ENCODE results near the gene VOPP1.
"Not testable (repeated sequence)": the region's sequence is repeated elsewhere in the genome, so short reads cannot be mapped to it uniquely, and the experiment has no call there.

VOPP1 gene

GRCh38 chr7:55527307-55527706, 45.0 kb downstream of the VOPP1 start:
- peak; percentile 63 for DNase-seq

GRCh38 chr7:55526770-55527169, 45.5 kb downstream of the VOPP1 start:
- DNase-seq = peak; percentile 92

- peak; percentile 24 for DNase-seq
Measured at GRCh38 chr7:55526329-55526728, 46.0 kb downstream of the VOPP1 start.

GRCh38 chr7:55524558-55525310, 47.6 kb downstream of the VOPP1 start:
- no peak for DNase-seq

GRCh38 chr7:55523366-55523765, 48.9 kb downstream of the VOPP1 start:
- no peak for DNase-seq

- peak; percentile 21 for DNase-seq
Measured at GRCh38 chr7:55521917-55522902, 50.1 kb downstream of the VOPP1 start.

- DNase-seq = no peak
Measured at GRCh38 chr7:55521512-55521911, 50.8 kb downstream of the VOPP1 start.

- DNase-seq = no peak
Measured at GRCh38 chr7:55520426-55521140, 51.7 kb downstream of the VOPP1 start.

GRCh38 chr7:55518836-55519235, 53.5 kb downstream of the VOPP1 start:
- DNase-seq = no peak

- DNase-seq = no peak
Measured at GRCh38 chr7:55517936-55518689, 54.2 kb downstream of the VOPP1 start.

- no peak for DNase-seq
Measured at GRCh38 chr7:55517191-55517633, 55.1 kb downstream of the VOPP1 start.

- DNase-seq = no peak
Measured at GRCh38 chr7:55516409-55516808, 55.9 kb downstream of the VOPP1 start.

- no peak for DNase-seq
Measured at GRCh38 chr7:55515569-55516279, 56.6 kb downstream of the VOPP1 start.

- DNase-seq = no peak
Measured at GRCh38 chr7:55514546-55515265, 57.6 kb downstream of the VOPP1 start.

GRCh38 chr7:55513868-55514267, 58.4 kb downstream of the VOPP1 start:
- no peak for DNase-seq

GRCh38 chr7:55512635-55513191, 59.6 kb downstream of the VOPP1 start:
- no peak for DNase-seq

- DNase-seq = no peak
Measured at GRCh38 chr7:55510621-55511020, 61.7 kb downstream of the VOPP1 start.

- not testable (repeated sequence) for DNase-seq
Measured at GRCh38 chr7:55510206-55510605, 62.1 kb downstream of the VOPP1 start.

GRCh38 chr7:55509322-55509721, 63.0 kb downstream of the VOPP1 start:
- DNase-seq = no peak

GRCh38 chr7:55508221-55509011, 63.9 kb downstream of the VOPP1 start:
- DNase-seq = no peak
